ENCODE data around the gene RTN3. TPM values are rescaled to one million over a fixed set of nuclear protein-coding genes. Genes with fewer than 3 reads are reported as not detected.

RTN3 gene
- total RNA-seq, 1 donor from 2014 or later = 34.1 TPM

Other genes starting within 250 kb of the RTN3 start
- gene PLAAT5, start 190.3 kb upstream of the RTN3 start, total RNA-seq = not detected in 2 replicates
- not detected in 2 replicates for gene LGALS12, start 175.4 kb upstream of the RTN3 start, total RNA-seq
- 2.3 and 7.0 TPM in 2 replicates for gene PLAAT4, start 144.7 kb upstream of the RTN3 start, total RNA-seq
- not detected in 2 replicates for gene PLAAT2, start 118.1 kb upstream of the RTN3 start, total RNA-seq
- gene PLAAT3, start 67.1 kb upstream of the RTN3 start, total RNA-seq = 66.6 and 77.4 TPM in 2 replicates
- gene ATL3, start 10.1 kb upstream of the RTN3 start, total RNA-seq = 85.6 and 87.2 TPM in 2 replicates
- 7.6 and 12.9 TPM in 2 replicates for gene ZFTA, start 87.3 kb downstream of the RTN3 start, total RNA-seq
- gene SPINDOC, start 132.0 kb downstream of the RTN3 start, total RNA-seq = 9.0 and 13.3 TPM in 2 replicates
- gene MARK2, start 157.6 kb downstream of the RTN3 start, total RNA-seq = 7.8 and 11.5 TPM in 2 replicates
- gene RCOR2, start 235.7 kb downstream of the RTN3 start, total RNA-seq = 0.13 TPM in 2 replicates

All from dermis microvascular lymphatic vessel endothelial cell (primary cell).